OCI-LY3 (cell line): ENCODE results near the gene SLC39A6.

Source experiments
- CTCF ChIP-seq: fragments of 200-600, 300-600 bp; sonication (generic); IDR thresholded peaks from 2 replicates; pipeline ENCODE4 v1.5.1; 2014; ENCODE audit warnings: antibody characterized with exemption, low read length, low read depth
- EZH2phosphoT487 ChIP-seq: fragments of 200-600 bp; shearing (Covaris generic); IDR thresholded peaks from 2 replicates; pipeline ENCODE4 v1.6.1; 2018; ENCODE audit warnings: antibody characterized with exemption, mixed run types, low read depth

GRCh38 chr18:36127836-36128529 is 1.2 kb downstream of the SLC39A6 start:
- TF ChIP-seq CTCF (no peak), EZH2phosphoT487 (no peak)
